HG02798 (cell line): ENCODE results near the gene SEBOX.
"Not testable (repeated sequence)": the region's sequence is repeated elsewhere in the genome, so short reads cannot be mapped to it uniquely, and the experiment has no call there.

Source experiments
- ATAC-seq: cut with Tn5 transposase; IDR thresholded peaks from one replicate; pipeline ENCODE4 v1.9.1; 2021; ENCODE audit warnings: mild to moderate bottlenecking; ENCODE audit not compliant: unreplicated experiment, poor library complexity

SEBOX gene

DNA sequence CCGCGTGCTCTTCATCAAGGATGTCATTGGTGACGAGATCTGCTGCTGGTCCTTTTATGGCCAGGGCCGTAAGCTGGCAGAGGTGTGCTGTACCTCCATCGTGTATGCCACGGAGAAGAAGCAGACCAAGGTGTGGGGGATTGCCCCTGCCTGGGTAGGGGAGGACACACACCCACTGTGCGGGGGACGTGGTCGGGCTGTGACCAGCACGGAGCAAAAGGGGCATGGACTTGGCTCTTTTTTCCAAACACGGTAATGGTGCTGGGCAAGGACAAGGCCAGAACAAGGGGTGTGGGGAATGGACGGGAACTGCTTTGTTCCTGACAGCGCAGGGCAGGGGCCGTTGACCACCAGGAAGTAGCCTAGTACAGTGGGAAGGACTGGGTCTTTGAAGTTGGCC, 22.7 kb downstream of the SEBOX start:
- no peak for ATAC-seq

DNA sequence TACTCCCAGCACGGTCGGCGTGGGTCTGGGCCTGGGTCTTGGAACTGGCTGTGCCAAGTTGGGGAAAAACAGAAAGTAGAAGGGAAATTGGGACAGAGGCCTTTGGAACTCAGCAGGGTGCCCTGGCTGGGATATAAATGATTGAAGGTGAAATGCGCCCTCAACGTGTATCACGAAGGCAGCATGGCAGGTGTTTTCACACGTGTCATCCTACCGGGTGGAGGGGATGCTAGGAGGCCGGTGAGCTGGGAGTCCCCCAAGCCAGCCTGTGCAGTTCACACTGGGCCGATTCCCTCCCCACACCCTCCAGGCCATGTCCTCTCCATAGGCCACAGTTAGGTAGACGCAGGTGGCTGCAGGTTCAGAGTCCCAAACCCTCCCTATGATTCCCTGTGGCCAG, 23.5 kb downstream of the SEBOX start:
- ATAC-seq: no peak

DNA sequence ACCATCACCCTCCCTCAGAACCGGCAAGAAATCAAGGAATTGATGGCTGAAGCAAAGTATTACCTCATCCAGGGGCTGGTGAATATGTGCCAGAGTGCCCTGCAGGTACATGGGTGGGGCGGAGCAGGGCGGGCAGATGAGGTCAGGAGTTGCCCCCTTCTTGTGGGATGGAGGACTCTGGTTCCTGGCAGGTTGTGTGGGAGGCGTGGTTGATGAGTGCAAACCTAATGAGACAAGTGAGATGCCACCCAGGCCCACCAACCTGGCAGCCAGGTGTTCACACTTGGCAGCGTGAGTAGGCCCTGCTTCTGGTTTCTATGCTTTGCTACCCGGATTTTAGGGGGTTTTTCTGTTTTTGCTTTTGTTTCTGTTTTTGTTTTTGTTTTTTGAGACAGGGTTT, 24.6 kb downstream of the SEBOX start:
- ATAC-seq: no peak

DNA sequence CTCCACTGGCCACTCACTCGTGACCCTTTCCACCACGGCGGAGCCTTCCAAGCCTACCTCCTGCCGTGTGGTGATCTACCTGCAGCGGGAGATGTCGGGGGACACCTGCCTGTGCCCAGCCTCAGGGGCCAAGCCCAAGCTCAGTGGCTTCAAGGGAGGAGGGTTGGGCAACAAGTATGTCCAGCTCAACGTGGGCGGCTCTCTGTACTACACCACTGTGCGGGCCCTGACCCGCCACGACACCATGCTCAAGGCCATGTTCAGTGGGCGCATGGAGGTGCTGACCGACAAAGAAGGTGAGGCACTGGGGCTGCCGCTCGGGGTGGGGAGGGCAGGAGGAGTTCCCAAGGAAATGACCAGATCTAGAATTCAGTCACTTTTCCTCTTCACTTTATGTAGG, 25.6 kb downstream of the SEBOX start:
- no peak for ATAC-seq

DNA sequence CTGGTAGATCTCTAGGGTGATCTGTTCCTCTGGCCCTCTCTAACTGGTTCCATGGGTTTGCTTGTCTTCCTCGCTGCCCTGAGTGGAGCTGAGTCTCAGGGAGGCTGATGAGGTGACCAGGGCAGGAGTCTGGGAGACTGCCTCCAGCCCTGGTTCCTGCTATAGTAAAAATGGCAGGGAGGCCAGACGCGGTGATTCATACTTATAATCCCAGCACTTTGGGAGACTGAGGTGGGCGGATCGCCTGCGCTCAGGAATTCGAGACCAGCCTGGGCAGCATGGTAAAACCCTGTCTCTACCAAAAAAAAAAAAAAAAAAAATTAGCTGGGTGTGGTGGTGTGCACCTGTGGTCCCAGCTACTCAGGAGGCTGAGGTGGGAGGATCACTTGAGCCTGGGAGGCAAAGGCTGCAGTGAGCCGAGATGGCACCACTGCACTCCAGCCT, 26.2 kb downstream of the SEBOX start:
- ATAC-seq: not testable (repeated sequence)

DNA sequence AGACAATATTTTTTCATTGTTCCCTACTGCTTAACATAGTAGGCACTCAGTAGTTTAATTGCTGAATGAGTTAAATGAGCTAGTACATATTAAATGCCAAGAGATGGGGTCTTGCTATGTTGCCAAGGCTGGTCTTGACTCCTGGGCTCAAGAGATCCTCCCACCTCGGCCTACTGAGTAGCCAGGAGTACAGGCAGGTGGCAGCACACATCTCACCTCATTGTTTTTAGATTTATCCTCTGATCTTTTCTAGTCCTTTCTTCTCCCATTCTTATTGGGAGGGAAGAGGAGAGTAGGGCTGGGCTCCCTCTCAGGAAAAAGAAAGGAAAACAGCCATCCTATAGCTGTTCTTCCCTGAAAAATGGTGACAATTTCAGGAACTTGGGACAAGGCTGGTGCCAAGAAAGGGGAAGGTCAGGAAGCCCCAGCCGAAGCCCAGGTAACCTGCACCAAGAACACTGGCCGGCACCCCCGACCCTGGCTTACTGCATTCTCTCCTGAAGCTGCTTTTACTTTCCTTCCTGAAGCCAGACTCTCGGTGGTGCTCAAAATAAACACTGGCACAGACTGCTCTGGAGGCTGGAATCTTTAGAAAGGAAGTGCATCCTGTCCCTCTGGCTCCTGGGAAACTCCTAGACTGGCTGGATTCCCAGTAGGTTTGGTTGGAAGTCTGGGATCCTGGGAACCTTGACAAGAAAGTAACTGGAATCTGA, 26.8 kb downstream of the SEBOX start:
- no peak for ATAC-seq

DNA sequence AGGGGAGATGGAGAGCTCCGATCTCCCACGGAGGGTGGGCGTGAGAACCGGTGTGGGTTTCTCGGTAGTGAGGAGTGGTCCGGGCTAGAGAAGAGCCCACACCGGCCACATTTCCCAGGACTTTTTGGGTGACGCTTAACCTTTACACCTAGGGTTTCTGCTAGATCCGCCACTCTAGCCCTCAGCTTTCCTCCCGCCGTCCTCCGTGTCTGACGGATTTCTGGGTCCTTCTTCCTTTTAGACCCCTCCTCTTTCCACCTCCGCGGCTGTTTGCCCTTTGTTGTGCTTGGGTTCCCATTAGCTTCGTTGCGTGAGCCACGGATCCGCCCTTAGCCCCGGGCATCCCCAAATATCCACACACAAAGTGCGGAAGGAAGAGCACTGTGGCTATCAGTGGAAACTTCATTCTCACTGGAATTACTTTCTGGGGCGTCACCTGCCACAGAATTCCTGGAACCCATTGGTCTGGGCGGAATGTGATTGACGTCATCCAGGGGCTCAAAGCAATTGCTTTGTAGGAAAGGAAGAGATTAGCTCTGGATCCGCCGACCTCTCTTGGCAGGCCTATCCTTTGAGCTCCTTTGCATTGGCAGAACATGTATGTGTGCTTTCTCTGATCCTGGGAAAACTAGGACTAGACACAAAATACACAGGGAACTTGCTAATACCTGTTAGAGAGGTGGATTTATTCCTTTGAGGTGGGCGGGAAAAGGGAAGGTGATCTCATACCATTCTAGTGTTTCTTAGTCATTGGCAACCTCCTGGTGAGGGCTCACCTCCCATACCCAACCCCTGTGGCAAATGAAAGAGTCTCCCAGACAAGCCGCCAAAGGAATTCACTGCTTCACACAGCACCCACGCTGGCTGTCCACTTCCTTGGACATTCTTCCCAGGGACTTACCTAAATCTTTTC, 28.8 kb downstream of the SEBOX start:
- no peak for ATAC-seq

DNA sequence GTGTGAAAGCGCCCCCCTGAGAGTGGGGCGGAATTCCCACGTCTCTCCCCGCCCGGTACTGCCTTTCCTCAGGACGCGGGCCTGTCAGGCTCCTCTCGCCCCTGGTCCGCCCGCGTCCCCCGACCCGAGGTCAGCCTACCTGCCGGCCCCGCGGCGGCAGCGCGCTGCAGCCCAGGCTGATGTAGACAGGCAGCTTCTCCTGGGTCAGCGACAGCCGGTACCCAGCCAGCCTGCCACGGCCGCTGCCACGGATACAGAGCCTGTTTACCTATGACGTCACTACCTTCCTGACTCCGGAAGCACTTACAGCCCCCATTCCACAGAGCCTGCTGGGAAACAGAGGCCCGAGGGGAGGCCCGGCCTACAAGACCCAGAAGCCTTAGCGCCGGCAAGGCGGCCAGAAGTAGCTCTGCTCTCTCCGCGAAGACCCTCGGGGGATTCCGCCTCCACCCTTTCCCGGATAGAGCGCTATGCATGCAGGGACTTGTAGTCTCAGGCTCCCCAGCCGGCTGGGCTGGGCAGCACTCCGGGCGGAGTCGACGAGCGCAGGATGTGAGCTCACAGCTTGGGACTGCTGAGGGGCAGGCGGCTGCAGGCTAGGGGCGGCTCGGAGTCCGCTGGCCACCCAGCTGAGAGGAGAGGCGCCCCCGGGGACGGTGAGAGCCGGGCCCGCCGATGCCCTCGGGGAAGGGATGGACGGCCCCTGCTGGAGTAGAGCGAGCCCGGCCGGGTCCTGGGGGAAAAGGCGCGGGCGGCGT, 29.6 kb downstream of the SEBOX start, which contains the start of the genes IFT20 and TNFAIP1:
IFT20 (minus strand) TSS at position 272 of the 758 bp plus-strand sequence. CDS start 3,487 bp downstream, outside the sequence.
TNFAIP1 (plus strand) TSS at position 561 of the 758 bp plus-strand sequence. CDS start 3,761 bp downstream, outside the sequence.
- ATAC-seq: peak; percentile 96

DNA sequence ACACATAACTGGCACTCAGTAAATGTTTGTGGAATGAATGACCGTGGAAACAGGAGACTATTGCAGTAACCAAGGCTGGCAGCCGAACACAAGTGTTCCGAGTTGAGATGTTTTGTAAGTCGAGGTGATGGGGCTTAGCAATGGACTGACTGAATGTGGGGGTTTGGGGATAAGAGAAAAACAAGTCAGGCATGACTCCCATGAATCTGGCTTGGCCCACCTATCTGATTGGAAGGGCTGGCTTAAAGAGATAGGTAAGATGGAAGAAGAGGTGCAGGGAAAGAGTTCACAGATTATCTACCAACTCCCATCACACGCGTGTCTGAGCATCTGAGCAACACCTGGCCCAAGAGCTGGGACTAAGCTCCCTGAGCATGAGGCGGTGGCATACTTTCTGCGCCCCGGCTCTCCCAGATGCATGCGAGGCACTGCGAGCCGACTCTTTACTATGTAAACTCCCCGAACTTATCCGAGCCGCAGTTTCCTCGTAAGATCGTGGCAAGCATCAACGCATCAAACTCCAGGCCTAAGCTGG, 30.3 kb downstream of the SEBOX start:
- ATAC-seq: no peak

DNA sequence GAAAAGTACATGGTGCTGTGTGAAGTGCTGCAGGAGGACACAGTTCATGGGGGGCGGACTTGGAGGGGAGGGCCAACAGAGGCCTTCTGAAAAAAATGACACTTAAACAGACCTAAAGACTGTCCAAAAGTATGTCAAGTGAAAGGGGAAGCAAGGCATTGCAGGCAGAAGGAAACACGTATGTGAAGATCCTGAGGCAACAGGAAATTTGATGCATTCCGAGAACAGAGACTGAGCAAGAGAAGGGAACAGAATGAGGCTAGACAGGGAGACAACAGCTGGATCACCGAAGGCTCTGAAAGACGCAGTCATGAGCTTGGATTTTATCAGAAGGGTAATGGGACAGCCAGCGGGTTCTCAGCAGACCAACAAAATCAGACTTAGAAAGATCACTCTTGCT, 30.8 kb downstream of the SEBOX start:
- ATAC-seq: no peak

DNA sequence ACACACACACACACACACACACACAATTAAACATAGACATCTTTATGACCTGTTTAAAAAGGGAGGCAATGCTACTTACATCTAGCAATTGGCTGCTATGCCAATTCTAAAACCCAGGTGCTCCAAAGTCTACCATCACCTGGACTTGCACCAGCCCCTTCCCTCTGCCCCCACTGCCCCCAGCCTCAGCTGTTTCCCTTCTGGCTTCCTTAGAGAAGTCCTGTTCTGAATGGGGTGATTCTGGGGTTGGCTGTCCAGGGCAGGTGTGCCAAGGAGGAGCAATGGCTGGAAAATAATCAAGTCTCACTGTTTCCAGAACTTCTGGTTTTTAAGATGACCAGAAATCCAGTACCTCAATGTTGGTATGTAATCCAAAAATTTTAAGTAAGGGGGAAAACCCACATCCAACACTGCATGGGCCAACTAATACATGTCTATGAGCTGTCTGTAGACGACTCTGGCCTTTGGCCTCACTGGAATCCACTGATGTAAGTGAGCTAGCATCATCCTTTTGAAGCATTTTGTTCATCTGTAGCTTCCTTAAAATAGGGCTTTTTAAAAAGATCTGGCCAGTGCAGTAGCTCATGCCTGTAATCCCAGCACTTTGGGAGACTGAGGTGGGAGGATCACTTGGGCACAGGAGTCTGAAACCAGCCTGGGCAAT, 31.8 kb downstream of the SEBOX start:
- no peak for ATAC-seq

DNA sequence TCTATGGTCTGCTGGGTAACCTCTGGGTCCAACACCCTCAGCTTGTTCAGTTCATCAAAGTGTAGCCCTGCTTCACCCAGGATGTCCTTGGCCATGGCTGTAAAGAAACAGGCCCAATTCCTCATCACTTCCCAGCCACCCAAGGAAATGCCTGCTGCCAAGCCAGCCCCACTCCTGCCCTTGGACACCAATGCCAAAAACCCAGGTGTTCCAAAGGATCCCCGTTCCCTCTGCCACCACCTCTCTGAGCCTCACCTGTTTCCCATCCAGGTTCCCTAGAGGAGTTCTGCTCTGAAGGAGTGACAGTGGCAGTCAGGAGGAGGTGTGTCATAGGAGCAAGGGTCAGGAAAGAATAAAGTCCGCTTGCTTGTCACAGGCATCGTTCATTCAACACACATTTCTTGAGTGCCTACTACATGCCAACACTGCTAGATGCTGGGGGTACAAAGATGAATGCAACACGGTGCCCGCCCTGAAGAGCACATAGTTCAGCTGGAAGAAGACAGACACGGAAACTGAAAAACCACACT, 33.0 kb downstream of the SEBOX start:
- no peak for ATAC-seq

DNA sequence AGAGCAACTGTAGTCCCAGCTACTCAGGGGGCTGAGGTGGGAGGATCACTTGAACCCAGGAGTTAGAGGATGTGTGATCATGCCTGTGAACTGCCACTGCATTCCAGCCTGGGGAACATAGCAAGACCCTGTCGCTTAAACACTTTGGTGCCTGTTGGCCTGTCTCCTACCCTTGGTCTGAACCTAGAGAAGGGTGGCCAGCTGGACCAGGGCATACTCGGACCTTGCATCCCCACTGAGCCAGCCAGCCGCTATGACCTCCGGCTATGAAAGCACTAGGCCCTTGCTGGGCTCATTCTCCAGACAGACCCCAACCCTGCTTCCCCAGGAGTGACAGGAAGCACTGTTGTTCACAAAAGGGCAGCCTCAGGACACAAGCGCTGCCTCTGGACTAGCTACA, 34.3 kb downstream of the SEBOX start:
- no peak for ATAC-seq

DNA sequence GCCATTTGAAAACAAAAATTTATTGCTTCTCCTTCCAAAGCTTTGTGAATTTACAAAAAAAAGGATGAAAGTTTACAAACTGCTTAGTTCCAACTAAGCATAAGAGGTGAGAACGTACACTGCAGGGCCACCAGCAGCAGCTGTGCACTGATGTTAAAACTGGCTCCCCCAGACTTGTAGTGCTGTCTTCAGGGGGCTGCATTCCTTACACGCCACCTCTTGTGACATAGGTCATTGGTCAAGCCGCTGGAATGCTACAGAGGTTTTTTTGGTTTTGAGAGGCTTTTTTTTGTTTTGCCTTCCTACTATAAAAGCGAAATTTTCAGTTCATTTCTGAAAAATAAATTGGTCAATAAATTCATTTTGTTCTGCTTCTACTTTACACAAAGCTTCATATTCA, 36.7 kb downstream of the SEBOX start:
- no peak for ATAC-seq

DNA sequence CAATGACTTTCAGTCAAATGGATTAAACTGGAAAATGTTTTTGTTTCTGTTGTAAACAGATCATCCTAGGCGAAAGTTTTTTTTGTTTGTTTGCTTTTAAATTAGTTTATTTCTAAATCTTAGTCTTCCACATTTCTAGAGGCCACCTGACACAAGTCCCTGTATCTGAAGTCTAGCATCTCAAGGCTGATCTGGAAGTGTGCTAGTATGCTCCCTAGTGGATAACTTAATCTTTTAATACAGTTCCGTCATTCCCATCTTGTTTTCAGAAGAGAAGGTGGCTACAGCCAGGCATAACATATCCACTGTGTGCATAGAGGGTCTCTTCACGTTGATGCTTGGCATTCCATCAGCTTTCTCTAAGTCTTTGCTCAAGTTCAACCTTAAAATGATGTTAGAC, 37.3 kb downstream of the SEBOX start:
- no peak for ATAC-seq

DNA sequence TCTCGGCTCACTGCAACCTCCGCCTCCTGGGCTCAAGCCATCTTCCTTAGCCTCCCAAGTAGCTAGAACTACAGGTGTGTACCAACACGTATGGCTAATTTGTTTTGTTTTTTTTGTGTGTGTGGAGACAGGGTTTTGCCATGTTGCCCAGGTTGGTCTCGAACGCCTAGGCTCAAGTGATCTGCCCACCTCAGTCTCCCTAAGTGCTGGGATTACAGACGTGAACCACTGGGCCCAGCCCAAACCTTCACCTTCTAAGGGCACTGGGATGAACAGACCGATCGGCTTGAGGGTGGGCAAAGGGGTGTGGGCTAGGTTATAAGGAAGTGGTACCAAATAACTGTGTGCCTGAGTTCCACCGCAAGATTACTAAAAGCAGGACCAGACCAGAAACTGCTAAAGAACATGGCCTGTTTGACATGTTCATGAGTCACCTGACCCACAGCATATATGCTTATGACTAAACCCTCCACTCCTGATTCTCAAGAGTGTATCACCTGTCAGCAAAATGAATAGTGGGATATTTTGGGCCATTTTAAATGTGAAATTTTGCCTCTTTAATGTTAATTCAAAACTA, 37.9 kb downstream of the SEBOX start:
- peak; percentile 63 for ATAC-seq

DNA sequence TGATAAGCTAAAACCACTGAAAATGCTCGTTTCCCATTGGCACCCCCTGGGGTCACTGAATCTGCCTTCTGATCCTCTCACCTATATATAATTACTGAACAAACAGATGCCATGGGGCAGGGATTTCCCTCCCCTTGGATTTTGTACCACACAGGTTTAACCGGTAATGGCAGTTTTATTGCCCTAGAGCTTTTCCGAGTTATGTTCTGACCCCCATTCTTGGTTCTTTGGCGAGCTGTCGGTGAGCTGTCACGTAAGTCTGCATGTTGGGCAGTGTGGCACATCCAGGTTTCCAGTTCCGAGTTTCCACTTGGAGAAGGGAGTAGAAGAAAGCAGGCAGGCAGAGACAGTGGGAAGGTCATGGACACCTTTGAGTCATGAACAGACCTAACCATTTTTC, 38.9 kb downstream of the SEBOX start:
- ATAC-seq: no peak

DNA sequence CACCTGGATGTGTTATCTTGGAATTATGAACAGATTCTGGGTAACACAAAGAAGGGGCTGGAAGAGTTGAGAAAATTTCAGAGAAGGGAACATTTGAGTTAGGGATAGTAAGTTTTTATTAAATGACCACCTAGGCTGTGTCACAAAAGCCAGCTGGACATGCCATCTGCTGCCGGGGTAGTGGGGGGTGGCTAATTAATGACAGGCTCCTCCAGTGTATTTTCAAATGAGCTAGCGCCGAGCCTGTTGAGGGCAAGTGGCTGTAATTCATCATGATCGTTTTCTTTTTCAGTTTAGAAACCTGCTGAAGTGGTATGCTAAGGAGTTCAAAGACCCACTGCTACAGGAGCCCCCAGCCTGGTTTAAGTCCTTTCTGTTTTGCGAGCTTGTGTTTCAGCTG, 39.8 kb downstream of the SEBOX start:
- no peak for ATAC-seq

DNA sequence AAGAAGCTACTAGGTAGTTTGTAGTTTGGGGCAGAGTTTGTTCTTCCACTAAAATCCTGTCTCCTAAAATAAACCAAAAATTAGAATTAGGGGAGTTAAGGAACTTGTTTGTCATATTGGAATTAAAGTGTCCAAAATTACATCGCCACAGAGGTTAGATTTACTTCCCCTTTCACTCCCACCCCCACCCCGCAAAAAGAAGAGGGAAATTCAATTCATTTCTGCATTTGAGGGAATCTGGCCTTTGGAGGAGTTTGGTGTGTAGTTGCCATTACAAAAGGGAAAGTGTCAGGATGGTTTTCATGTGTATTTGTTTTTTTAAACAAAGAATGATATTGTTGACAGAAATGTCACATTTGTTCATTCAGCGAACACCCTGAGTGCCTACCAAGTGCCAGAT, 40.2 kb downstream of the SEBOX start:
- no peak for ATAC-seq
